ENCODE measurements around the gene CFAP46. TPM values are rescaled to one million over a fixed set of nuclear protein-coding genes. Genes with fewer than 3 reads are reported as not detected.
"Not testable (repeated sequence)": the region's sequence is repeated elsewhere in the genome, so short reads cannot be mapped to it uniquely, and the experiment has no call there.

Gene CFAP46
- total RNA-seq, 1 experiment from 2014 or later = not detected

GRCh38 chr10:132828681-132829080, 113.7 kb downstream of the CFAP46 start:
- CTCF ChIA-PET = no interaction called here
- H3K27ac Mint-ChIP-seq (ENCODE audit: unreplicated experiment) = no peak overlapping the region
- intact Hi-C loops (cut with micrococcal nuclease; ENCODE audit: unreplicated experiment) = no loop called here
- peaks cover 5% of the 10 kb centered on the region for H3K9me3 Mint-ChIP-seq (ENCODE audit: low read depth, unreplicated experiment)
- H3K36me3 Mint-ChIP-seq (ENCODE audit: insufficient read depth, unreplicated experiment) = no peaks in the 10 kb centered on the region
- no peaks in the 10 kb centered on the region for H3K4me1 Mint-ChIP-seq (ENCODE audit: low read depth, unreplicated experiment)
- no peak for DNase-seq
- TF ChIP-seq CTCF (IDR thresholded peaks at IDR 0.05; ENCODE audit: unreplicated experiment) = no peak
- H3K4me3 Mint-ChIP-seq (ENCODE audit: low read depth, unreplicated experiment) = no peak overlapping the region
- peaks cover 52% of the 10 kb centered on the region for H3K27me3 Mint-ChIP-seq (ENCODE audit: unreplicated experiment)
- no TSS peak for BruUV-seq (replicated peaks)

- Mint-ChIP-seq H3K4me3 (ENCODE audit: low read depth, unreplicated experiment) (no peak overlapping the region), H3K27me3 (ENCODE audit: unreplicated experiment) (peaks cover 52% of the 10 kb centered on the region), H3K36me3 (ENCODE audit: insufficient read depth, unreplicated experiment) (no peaks in the 10 kb centered on the region), H3K4me1 (ENCODE audit: low read depth, unreplicated experiment) (no peaks in the 10 kb centered on the region), H3K27ac (ENCODE audit: unreplicated experiment) (no peak overlapping the region), H3K9me3 (ENCODE audit: low read depth, unreplicated experiment) (peaks cover 5% of the 10 kb centered on the region)
- BruUV-seq (replicated peaks) = no TSS peak
- intact Hi-C loops (cut with micrococcal nuclease; ENCODE audit: unreplicated experiment) = no loop called here
- CTCF ChIA-PET = no interaction called here
- DNase-seq = no peak
- TF ChIP-seq CTCF (IDR thresholded peaks at IDR 0.05; ENCODE audit: unreplicated experiment) = no peak
These were observed 114.4 kb downstream of the CFAP46 start for GRCh38 chr10:132827861-132828539.

- H3K9me3 Mint-ChIP-seq (ENCODE audit: low read depth, unreplicated experiment) = peaks cover 5% of the 10 kb centered on the region
These were observed 115.0 kb downstream of the CFAP46 start for GRCh38 chr10:132827423-132827789.

GRCh38 chr10:132826524-132827422, 115.6 kb downstream of the CFAP46 start:
- Mint-ChIP-seq H3K27ac (ENCODE audit: unreplicated experiment) (no peak overlapping the region), H3K27me3 (ENCODE audit: unreplicated experiment) (peaks cover 41% of the 10 kb centered on the region), H3K4me3 (ENCODE audit: low read depth, unreplicated experiment) (no peak overlapping the region), H3K36me3 (ENCODE audit: insufficient read depth, unreplicated experiment) (no peaks in the 10 kb centered on the region), H3K4me1 (ENCODE audit: low read depth, unreplicated experiment) (no peaks in the 10 kb centered on the region), H3K9me3 (ENCODE audit: low read depth, unreplicated experiment) (peaks cover 5% of the 10 kb centered on the region)
- no peak for DNase-seq
- BruUV-seq (replicated peaks) = no TSS peak
- intact Hi-C loops (cut with micrococcal nuclease; ENCODE audit: unreplicated experiment) = no loop called here
- CTCF ChIA-PET = no interaction called here
- no peak for TF ChIP-seq CTCF (IDR thresholded peaks at IDR 0.05; ENCODE audit: unreplicated experiment)

More at GRCh38 chr10:132827423-132827789, 115.0 kb downstream of the CFAP46 start:
- Mint-ChIP-seq H3K4me3 (ENCODE audit: low read depth, unreplicated experiment) (no peak overlapping the region), H3K27me3 (ENCODE audit: unreplicated experiment) (peaks cover 47% of the 10 kb centered on the region), H3K36me3 (ENCODE audit: insufficient read depth, unreplicated experiment) (no peaks in the 10 kb centered on the region), H3K4me1 (ENCODE audit: low read depth, unreplicated experiment) (no peaks in the 10 kb centered on the region), H3K27ac (ENCODE audit: unreplicated experiment) (no peak overlapping the region)
- intact Hi-C loops (cut with micrococcal nuclease; ENCODE audit: unreplicated experiment) = no loop called here
- no TSS peak for BruUV-seq (replicated peaks)
- CTCF ChIA-PET = no interaction called here
- TF ChIP-seq CTCF (IDR thresholded peaks at IDR 0.05; ENCODE audit: unreplicated experiment) = no peak
- no peak for DNase-seq

GRCh38 chr10:132825783-132826523, 116.4 kb downstream of the CFAP46 start:
- H3K27me3 Mint-ChIP-seq (ENCODE audit: unreplicated experiment) = peaks cover 32% of the 10 kb centered on the region
- H3K36me3 Mint-ChIP-seq (ENCODE audit: insufficient read depth, unreplicated experiment); DNase-seq; BruUV-seq (replicated peaks); H3K9me3 Mint-ChIP-seq (ENCODE audit: low read depth, unreplicated experiment); H3K27ac Mint-ChIP-seq (ENCODE audit: unreplicated experiment); intact Hi-C loops (cut with micrococcal nuclease; ENCODE audit: unreplicated experiment); H3K4me1 Mint-ChIP-seq (ENCODE audit: low read depth, unreplicated experiment); H3K4me3 Mint-ChIP-seq (ENCODE audit: low read depth, unreplicated experiment): not testable (repeated sequence)
- CTCF ChIA-PET = interaction anchor here (0.5 kb wide), 1 partner anchor 379 kb away, joined by 3 read pairs; no protein-coding TSS in a partner anchor

All from Calu3 (cell line).